ENCODE data around the gene ROCK2. TPM values are rescaled to one million over a fixed set of nuclear protein-coding genes. Genes with fewer than 3 reads are reported as not detected.
"Not testable (repeated sequence)": the region's sequence is repeated elsewhere in the genome, so short reads cannot be mapped to it uniquely, and the experiment has no call there.

The ROCK2 gene
- total and polyA plus RNA-seq, 8 donors = 3.5 to 21.5 (median 12.1) TPM

DNA sequence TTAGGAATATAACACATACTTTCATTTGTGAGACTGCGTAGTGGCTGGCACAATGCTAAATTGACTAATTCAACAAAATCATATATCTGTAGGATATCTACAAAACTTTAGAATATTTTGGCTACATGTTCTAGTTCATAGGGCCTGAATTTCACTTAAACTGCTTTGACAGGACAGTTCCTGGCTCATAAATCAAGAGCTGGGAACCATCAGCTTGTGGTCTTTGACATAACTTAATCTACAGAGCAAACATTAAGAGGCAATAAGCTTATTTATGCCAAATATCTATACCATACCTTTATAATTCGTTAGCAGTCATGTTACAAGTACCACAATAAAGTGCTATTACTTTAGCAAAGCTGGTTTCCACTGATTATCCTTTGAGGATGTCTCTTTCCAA, 83.5 kb downstream of the ROCK2 start:
- TF ChIP-seq, protein P1, sequence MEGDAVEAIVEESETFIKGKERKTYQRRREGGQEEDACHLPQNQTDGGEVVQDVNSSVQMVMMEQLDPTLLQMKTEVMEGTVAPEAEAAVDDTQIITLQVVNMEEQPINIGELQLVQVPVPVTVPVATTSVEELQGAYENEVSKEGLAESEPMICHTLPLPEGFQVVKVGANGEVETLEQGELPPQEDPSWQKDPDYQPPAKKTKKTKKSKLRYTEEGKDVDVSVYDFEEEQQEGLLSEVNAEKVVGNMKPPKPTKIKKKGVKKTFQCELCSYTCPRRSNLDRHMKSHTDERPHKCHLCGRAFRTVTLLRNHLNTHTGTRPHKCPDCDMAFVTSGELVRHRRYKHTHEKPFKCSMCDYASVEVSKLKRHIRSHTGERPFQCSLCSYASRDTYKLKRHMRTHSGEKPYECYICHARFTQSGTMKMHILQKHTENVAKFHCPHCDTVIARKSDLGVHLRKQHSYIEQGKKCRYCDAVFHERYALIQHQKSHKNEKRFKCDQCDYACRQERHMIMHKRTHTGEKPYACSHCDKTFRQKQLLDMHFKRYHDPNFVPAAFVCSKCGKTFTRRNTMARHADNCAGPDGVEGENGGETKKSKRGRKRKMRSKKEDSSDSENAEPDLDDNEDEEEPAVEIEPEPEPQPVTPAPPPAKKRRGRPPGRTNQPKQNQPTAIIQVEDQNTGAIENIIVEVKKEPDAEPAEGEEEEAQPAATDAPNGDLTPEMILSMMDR (IDR thresholded peaks at IDR 0.05) = no peak
- intact Hi-C loops (cut with DNase I) = no loop called here
- ATAC-seq (no peak), DNase-seq (no peak), FAIRE-seq (no peak)
- Histone ChIP-seq H3K27me3 (no peaks in the 10 kb centered on the region), H3K27ac (no peak overlapping the region), H3K4me3 (no peak overlapping the region), H3K4me1 (no peaks in the 10 kb centered on the region), H3K9me3 (no peaks in the 10 kb centered on the region), H3K36me3 (no peaks in the 10 kb centered on the region)
- 39 to 42% methylated on average over 2 of the region's 2 CpGs for WGBS, 2 donors

DNA sequence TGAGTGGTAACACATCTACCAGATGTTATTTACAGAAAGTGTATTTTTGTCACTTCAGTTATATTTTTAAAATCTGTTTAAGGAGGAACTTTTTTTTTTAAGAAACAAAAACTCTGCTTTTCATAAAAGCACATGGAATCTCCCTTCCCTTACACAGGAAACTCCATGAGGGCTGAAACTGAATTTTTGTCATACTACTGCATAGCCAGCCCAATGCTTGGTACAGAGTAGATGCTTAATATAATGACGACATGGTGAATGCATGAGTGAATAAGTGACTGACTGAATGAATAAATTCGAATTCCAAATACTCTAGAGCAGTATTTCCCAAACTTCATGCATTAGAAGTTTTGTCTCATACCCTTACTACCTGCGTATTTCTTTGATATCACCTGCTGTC, 86.5 kb downstream of the ROCK2 start:
- no peaks in the 10 kb centered on the region for H3K27me3 ChIP-seq
- TF ChIP-seq, protein P1 (IDR thresholded peaks at IDR 0.05) = no peak
- 85 to 87% methylated on average over 3 of the region's 3 CpGs for WGBS, 2 donors
- DNase-seq (no peak), ATAC-seq (no peak), FAIRE-seq (no peak)
- no peak overlapping the region for H3K27ac ChIP-seq
- H3K9me3 ChIP-seq = no peaks in the 10 kb centered on the region
- H3K36me3 ChIP-seq = no peaks in the 10 kb centered on the region
- H3K4me3 ChIP-seq = no peak overlapping the region
- intact Hi-C loops (cut with DNase I) = no loop called here
- no peaks in the 10 kb centered on the region for H3K4me1 ChIP-seq

DNA sequence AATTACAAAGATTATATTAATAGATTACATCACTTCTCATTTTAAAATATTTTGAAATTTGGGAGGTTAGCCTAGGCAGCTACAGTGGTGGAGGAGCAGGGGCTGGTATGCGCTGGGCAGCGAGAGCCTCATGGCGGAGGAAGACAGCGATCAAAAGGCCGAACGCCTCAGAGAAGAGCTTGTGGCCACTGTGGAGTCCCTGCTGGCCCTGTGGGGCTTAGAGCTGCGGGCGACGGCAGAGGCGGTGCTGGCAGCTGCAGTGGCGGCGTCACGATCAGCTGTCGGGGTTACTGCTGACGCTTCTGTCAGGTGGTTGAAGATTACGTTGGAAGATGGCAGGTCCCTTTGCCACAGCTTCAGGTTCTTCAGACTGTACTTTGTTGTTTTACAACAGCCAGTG, 87.4 kb downstream of the ROCK2 start:
- no peak for DNase-seq
- H3K4me1 ChIP-seq = no peaks in the 10 kb centered on the region
- ATAC-seq = no peak
- intact Hi-C loops (cut with DNase I) = no loop called here
- no peaks in the 10 kb centered on the region for H3K27me3 ChIP-seq
- WGBS, 2 donors = 96 to 97% methylated on average over 16 of the region's 16 CpGs
- no peaks in the 10 kb centered on the region for H3K36me3 ChIP-seq
- H3K4me3 ChIP-seq = no peak overlapping the region
- no peak for FAIRE-seq
- no peaks in the 10 kb centered on the region for H3K9me3 ChIP-seq
- no peak overlapping the region for H3K27ac ChIP-seq
- TF ChIP-seq, protein P1 (IDR thresholded peaks at IDR 0.05) = no peak

DNA sequence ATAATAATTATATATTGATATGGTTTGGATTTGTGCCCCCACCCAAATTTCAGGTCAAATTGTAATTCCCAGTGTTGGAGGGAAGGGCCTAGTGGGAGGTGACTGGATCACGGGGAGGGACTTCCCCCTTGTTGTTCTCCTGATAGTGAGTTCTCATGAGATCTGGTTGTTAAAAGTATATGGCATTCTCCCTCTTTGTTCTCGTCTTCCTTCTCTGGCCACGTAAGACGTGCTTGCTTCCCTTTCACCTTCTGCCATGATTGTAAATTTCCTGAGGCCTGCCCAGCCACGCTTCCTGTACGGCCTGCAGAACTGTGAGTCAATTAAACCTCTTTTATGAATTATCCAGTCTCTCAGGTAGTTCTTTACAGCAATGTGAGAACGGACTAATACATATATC, 88.3 kb downstream of the ROCK2 start:
- no peak for FAIRE-seq
- no peak for ATAC-seq
- H3K9me3 ChIP-seq = no peaks in the 10 kb centered on the region
- no peaks in the 10 kb centered on the region for H3K27me3 ChIP-seq
- H3K4me1 ChIP-seq = no peaks in the 10 kb centered on the region
- no peak overlapping the region for H3K27ac ChIP-seq
- intact Hi-C loops (cut with DNase I) = no loop called here
- WGBS, 2 donors = 95 to 96% methylated on average over 7 of the region's 7 CpGs
- no peaks in the 10 kb centered on the region for H3K36me3 ChIP-seq
- DNase-seq = no peak
- no peak overlapping the region for H3K4me3 ChIP-seq
- TF ChIP-seq, protein P1 (IDR thresholded peaks at IDR 0.05) = no peak

- H3K4me3 ChIP-seq = no peak overlapping the region
- TF ChIP-seq, protein P1 (IDR thresholded peaks at IDR 0.05) = no peak
- 15 to 51% methylated on average over 2 of the region's 2 CpGs for WGBS, 2 donors
- no peaks in the 10 kb centered on the region for H3K9me3 ChIP-seq
- ATAC-seq (peak in 3 of 4 donors; percentile 24 to 37 (median 24)), DNase-seq (no peak), FAIRE-seq (no peak)
- intact Hi-C loops (cut with DNase I) = no loop called here
- H3K27me3 ChIP-seq = no peaks in the 10 kb centered on the region
- peaks cover 0 to 4% (median 0%) of the 10 kb centered on the region in 3 donors for H3K4me1 ChIP-seq
- H3K27ac ChIP-seq = no peak overlapping the region
- H3K36me3 ChIP-seq = no peaks in the 10 kb centered on the region
Measured at GRCh38 chr2:11254100-11254536, 90.3 kb downstream of the ROCK2 start.

DNA sequence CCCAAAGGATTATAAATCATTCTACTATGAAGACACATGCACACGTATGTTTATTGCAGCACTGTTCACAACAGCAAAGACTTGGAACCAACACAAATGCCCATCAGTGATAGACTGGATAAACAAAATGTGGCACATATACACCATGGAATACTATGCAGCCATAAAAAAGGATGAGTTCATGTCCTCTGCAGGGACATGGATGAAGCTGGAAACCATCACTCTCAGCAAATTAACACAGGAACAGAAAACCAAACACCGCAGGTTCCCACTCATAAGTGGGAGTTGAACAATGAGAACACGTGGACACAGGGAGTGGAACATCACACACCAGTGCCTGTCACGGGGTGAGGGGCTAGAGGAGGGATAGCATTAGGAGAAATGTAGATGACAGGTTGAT, 92.0 kb downstream of the ROCK2 start:
- ATAC-seq; intact Hi-C loops (cut with DNase I): not testable (repeated sequence)

More for the DNA sequence above, 92.0 kb downstream of the ROCK2 start:
- not testable (repeated sequence) for H3K4me3 ChIP-seq, H3K36me3 ChIP-seq, H3K27me3 ChIP-seq, FAIRE-seq, H3K9me3 ChIP-seq, DNase-seq, H3K4me1 ChIP-seq, H3K27ac ChIP-seq
- WGBS, 2 donors = 97% methylated on average over 4 of the region's 4 CpGs
